NT2/D1 (cell line): ENCODE data around the gene MOGAT3.
A peak's percentile ranks its signal among the peaks of the same experiment; 100 is the strongest.

ENCODE experiments used
- DNase-seq: peaks from one replicate; pipeline ENCODE4 v3.0.0-alpha.2; 2011; ENCODE audit warnings: low read depth, low spot score
- H3K27me3 ChIP-seq: 2 replicates; pipeline ENCODE4 v1.6.0; 2011; ENCODE audit warnings: mild to moderate bottlenecking; ENCODE audit not compliant: insufficient read length, insufficient read depth
- H3K36me3 ChIP-seq: 2 replicates; pipeline ENCODE4 v1.6.1; 2011; ENCODE audit warnings: mild to moderate bottlenecking, low read length, mixed read lengths; ENCODE audit not compliant: insufficient read depth, insufficient read length
- H3K4me1 ChIP-seq: 2 replicates; pipeline ENCODE4 v1.5.1; 2011; ENCODE audit not compliant: insufficient read depth, insufficient read length
- H3K4me3 ChIP-seq: 2 replicates; pipeline ENCODE4 v1.5.1; 2011; ENCODE audit warnings: low read depth; ENCODE audit not compliant: insufficient read length
- H3K9ac ChIP-seq: 2 replicates; pipeline ENCODE4 v1.6.0; 2011; ENCODE audit warnings: low read depth; ENCODE audit not compliant: insufficient read length
- H3K9me3 ChIP-seq: 2 replicates; pipeline ENCODE4 v1.5.1; 2011; ENCODE audit warnings: mild to moderate bottlenecking, low read length; ENCODE audit not compliant: insufficient read depth
- SUZ12 ChIP-seq: IDR thresholded peaks from 2 replicates; pipeline ENCODE4 v1.6.1; 2011; ENCODE audit not compliant: insufficient read length, insufficient read depth; ENCODE audit errors: extremely low read depth
- YY1 ChIP-seq: IDR thresholded peaks from 2 replicates; pipeline ENCODE4 v1.6.1; 2011; ENCODE audit not compliant: insufficient read length, insufficient read depth
- ZNF274 ChIP-seq: IDR thresholded peaks from 2 replicates; pipeline ENCODE4 v1.6.1; 2011; ENCODE audit warnings: mild to moderate bottlenecking, low read depth, low read length

The MOGAT3 gene

DNA sequence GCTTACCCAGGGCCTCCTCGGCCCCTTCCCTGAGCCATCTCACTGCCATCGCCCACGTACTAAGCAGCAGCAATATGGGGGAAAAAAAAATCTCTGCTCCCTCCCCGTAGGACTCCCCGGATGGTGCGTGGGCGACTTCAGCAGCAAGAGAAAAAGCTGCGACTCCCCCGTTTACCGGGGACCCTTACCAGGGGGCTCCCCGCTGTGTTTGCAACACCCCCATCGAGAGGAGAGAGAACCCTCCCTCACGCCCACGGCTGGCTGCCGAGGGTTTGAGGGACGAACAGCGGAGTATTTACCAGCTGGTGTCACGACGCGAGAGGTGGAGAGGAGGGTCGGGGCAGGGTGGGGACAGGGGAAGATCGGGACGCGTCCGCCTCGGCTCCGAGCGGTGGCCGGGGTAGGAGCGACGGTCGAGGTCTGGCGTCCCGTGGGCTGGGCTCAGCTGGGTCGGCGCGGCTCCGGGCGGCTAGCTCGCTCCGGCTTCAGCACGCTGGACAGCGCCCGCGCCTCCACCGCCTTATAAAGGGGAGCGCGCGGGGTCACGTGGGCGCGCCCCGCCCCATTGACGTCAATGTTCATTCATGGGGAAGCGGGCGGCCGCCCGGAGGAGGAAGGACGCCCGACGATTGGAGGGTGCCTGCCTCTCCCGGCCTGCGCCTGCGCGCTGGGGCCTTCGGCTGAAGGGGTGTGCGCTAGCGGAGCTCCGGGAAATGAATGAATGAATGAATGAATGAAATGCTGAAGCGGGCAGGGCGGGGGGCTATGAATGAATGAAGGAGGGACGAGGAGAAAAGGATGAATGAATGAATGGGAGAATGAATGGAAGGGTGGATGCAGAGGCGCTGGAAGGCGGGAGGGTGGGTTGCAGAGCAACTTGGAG lies 35.5 kb downstream of the MOGAT3 start, which contains the start of gene VGF:
VGF (minus strand) TSS at position 495 of the 883 bp plus-strand sequence. CDS start 726 bp downstream, outside the sequence.
- DNase-seq = peak; percentile 90
- Histone ChIP-seq H3K9ac (peak within 1 kb of the TSS; percentile 85), H3K4me3 (peak within 1 kb of the TSS; percentile 66), H3K36me3 (peaks cover 2% of the 10 kb centered on the region), H3K9me3 (no peaks in the 10 kb centered on the region), H3K4me1 (peaks cover 13% of the 10 kb centered on the region), H3K27me3 (peaks cover 40% of the 10 kb centered on the region)
- TF ChIP-seq YY1 (no peak), ZNF274 (no peak), SUZ12 (no peak)

DNA sequence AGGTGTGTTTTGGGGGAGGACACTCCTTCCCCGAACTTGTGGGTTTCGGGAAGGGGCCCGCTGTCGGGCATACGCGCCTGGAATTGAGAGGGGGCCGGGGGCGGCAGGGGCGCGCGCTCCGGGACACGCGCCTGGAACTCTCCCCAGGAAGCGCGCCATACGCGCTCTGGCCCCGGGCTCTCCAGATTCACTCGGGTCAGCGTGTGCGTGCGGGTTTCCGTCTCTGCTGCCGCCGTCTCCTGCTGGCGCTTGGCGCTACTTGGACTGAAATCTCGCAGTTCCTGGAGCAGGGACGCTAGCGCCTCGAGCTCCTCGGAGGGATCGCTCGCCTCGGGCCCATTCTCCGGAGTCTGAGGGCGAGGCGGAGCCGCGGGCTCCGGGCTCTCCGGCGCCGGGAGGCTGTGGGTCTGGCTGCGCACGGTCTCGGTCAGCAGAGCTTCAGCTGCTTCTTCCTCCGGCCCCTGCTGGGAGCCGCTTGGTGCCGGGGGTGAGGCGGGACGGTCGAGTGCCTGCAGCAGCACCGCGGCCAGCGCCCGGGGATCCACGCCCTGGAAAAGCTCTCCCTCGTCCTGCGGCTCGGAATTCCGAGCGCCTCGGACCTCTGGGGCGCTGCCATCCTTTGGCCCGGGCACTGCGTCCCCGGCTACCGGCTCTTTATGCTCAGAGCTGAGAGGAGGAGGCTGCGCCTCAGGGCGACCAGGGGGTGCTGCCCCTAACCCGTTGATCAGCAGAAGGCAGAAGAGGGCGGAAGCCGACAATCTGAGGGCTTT lies 36.6 kb downstream of the MOGAT3 start:
- Histone ChIP-seq H3K9me3 (no peaks in the 10 kb centered on the region), H3K36me3 (peaks cover 11% of the 10 kb centered on the region), H3K4me3 (peak overlapping the region; percentile 66), H3K4me1 (peaks cover 15% of the 10 kb centered on the region), H3K9ac (peak overlapping the region; percentile 85), H3K27me3 (peaks cover 30% of the 10 kb centered on the region)
- TF ChIP-seq YY1 (no peak), ZNF274 (no peak), SUZ12 (no peak)
- no peak for DNase-seq

DNA sequence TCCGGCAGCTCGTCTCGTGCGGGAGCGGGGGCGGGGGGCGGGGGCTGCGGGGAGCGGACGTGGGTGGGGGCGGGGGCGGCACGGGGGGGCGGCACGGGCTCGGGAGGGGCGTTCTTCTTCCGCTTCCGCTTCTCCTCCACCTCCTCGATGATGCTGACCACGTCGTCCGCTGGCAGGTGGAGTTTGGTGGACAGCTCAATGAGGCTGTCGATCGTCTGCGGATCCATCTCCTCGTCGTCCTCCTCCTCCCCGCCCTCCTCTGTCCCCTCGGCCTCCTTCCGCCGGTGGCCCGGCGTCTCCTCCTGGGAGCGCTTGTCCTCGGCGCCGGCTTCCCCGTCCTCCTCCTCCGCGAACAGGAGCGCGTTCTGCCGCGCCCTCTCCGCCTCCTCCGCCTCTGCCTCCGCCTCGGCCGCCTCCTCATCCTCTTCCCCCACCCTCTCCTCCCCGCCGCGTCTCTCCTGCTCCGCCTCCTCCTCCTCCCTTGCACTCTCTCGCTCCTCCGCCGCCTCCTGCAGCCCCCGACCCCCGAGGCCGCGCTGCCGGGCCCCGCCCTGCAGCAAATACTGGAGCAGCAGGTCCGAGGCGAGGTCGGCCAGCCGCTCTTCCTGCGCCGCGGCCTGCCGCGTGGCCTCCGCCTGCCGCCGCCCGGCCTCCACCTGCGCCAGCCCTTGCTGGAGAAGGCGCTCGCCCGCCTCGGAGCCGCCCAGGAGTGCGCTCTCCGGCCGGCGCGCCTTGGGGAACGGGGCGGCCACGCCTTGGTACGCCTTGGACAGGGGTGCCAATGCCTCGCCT lies 37.4 kb downstream of the MOGAT3 start:
- H3K9ac ChIP-seq = peak overlapping the region; percentile 85
- TF ChIP-seq YY1 = no peak
- TF ChIP-seq SUZ12 = no peak
- TF ChIP-seq ZNF274 = no peak
- H3K4me3 ChIP-seq = peak overlapping the region; percentile 66
- no peaks in the 10 kb centered on the region for H3K9me3 ChIP-seq
- H3K27me3 ChIP-seq = peaks cover 22% of the 10 kb centered on the region
- H3K36me3 ChIP-seq = peaks cover 17% of the 10 kb centered on the region
- H3K4me1 ChIP-seq = peaks cover 18% of the 10 kb centered on the region
- no peak for DNase-seq

DNA sequence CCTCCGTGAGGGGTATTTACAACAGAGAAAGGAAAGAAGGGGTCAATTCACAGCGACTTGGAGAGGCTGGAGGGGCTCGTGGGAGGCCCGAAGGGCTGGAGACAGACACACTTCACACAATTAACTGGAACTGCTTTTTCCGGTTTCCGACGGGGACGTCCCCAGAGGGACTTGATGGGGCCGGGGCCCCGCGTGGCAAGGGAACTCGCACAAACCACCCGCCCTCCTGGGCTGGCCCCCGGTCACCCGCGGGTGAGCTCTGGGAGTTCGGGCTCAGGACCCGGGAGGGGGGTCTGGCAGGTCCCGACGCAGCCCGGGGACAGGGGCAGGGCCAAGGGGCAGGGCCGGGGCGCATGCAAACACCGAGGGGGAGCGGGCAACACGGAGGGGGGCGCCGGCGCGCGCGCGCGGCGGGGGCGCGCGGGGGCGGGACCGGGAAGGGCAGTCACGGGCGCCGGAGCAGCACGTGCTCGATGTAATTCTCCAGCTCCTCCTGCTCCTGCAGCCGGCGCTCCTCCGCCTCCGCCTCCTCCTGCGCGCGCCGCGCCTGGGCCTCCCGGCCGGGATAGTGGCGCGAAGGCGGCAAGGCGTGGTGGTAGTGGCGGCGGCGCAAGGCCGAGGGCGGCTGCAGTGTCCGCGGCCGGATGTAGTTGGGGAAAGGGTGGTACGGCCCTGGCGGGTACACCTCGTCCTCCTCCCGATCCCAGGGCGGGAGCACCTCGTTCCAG lies 38.1 kb downstream of the MOGAT3 start:
- Histone ChIP-seq H3K9me3 (no peaks in the 10 kb centered on the region), H3K9ac (peak overlapping the region; percentile 74), H3K27me3 (peaks cover 14% of the 10 kb centered on the region), H3K4me3 (peak overlapping the region; percentile 50), H3K4me1 (peaks cover 18% of the 10 kb centered on the region), H3K36me3 (peaks cover 24% of the 10 kb centered on the region)
- TF ChIP-seq YY1 = no peak
- TF ChIP-seq ZNF274 = no peak
- TF ChIP-seq SUZ12 = no peak
- no peak for DNase-seq

DNA sequence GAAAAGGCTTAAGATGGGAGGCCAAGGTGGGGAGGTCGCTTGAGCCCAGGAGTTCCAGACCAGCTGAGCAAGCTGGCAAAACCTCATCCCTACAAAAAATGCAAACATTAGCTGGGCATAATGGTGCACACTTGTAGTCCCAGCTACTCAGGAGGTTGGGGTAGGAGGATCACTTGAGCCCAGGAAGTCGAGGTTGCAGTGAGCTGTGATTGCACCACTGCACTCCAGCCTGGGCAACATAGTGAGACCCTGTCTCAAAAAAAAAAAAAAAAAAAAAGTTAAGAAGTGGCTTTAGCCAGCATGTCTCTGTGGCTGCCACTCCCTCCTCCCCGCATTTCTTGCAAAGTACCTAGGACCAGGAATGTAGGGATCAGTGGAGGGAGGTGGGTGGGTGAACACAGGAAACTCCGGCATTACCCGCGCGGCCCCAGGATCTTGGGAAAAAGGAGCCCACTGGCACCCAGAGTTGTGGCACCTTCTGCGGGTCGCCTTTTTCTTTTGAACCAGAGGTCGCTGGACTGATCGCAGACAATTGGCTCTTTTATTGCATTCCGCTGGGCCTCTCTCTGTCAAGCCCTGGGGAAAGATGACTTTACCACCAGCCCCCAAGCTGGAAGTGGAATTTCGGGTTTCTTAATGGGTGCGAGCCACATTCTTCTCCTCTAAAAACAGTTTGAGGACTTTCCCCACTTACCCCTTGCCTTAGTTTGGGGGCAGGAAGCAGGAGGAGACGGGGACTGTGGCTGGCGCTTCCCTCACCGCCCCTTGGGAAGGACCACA lies 39.0 kb downstream of the MOGAT3 start:
- Histone ChIP-seq H3K4me1 (peaks cover 18% of the 10 kb centered on the region), H3K9ac (peak overlapping the region; percentile 64), H3K27me3 (peaks cover 9% of the 10 kb centered on the region), H3K4me3 (peak overlapping the region; percentile 32), H3K36me3 (peaks cover 32% of the 10 kb centered on the region), H3K9me3 (no peaks in the 10 kb centered on the region)
- DNase-seq = no peak
- TF ChIP-seq SUZ12 (no peak), ZNF274 (no peak), YY1 (no peak)

DNA sequence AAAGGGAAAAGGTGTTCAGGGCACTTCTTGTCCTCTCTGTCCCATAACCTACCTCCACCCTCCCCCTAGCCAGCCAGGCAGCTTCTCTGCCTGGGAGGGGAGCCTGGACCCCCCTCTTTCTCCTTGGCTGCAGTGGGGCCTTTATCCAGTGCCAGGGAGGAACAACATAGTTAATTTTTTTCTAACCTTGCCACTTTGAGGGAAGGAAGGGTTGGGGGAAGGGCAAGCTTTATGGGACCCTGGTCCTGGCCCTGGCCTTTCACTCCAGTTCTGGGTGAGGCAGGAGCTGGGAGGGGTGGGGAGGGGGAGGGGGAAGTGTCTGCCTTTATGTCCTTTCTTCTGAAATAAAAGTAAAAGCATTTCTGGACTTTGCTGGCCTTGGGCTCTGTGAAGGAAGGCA lies 39.9 kb downstream of the MOGAT3 start:
- Histone ChIP-seq H3K27me3 (peaks cover 7% of the 10 kb centered on the region), H3K4me3 (no peak overlapping the region), H3K9ac (no peak overlapping the region), H3K9me3 (no peaks in the 10 kb centered on the region), H3K4me1 (peaks cover 18% of the 10 kb centered on the region), H3K36me3 (peaks cover 36% of the 10 kb centered on the region)
- TF ChIP-seq YY1 (no peak), SUZ12 (no peak), ZNF274 (no peak)
- DNase-seq = no peak
